Naive thymus-derived CD4-positive, alpha-beta T cell (primary cell): ENCODE measurements around the gene CCL24. TPM values are rescaled to one million over a fixed set of nuclear protein-coding genes. Genes with fewer than 3 reads are reported as not detected.
A peak's percentile ranks its signal among the peaks of the same experiment; 100 is the strongest.

Source experiments
- ATAC-seq: fragments of 150-1000 bp; cut with Tn5 transposase; 2 replicates; pipeline ENCODE4 v1.10.0; 2021; ENCODE audit warnings: mild to moderate bottlenecking, moderate library complexity
- CTCF ChIA-PET: fragments of 350-600 bp; sonication (Branson Sonifier 250); formaldehyde crosslinking; loops from one replicate; lab custom pipeline; 2021; ENCODE audit warnings: antibody characterized with exemption; lab: Charles Lee
- POLR2A ChIA-PET: fragments of 350-600 bp; sonication (Branson Sonifier 250); formaldehyde crosslinking; loops from one replicate; lab custom pipeline; 2021; ENCODE audit warnings: antibody characterized with exemption, inconsistent platforms; lab: Charles Lee
- DNase-seq, 9 donors: peaks; one replicate each; pipeline versions ENCODE4 v3.0.0 to v3.0.0-alpha.2; 2020 to 2022; ENCODE audit warnings: mixed read lengths in 1 of 9
- H3K27ac ChIP-seq: one replicate; pipeline ENCODE4 v1.7.0; 2013; ENCODE audit warnings: mild to moderate bottlenecking, low read depth, low read length, moderate library complexity
- H3K27me3 ChIP-seq, 2 donors: one replicate each; pipeline ENCODE4 v1.7.0; 2013; ENCODE audit warnings: low read length in 2 of 2, mild to moderate bottlenecking in 2 of 2, moderate library complexity in 2 of 2; ENCODE audit not compliant: control insufficient read depth in 2 of 2, insufficient read depth in 2 of 2
- H3K36me3 ChIP-seq, 3 experiments: 1 replicate in 2 of 3; 2 replicates in 1 of 3; pipeline ENCODE4 v1.7.0; 2013; ENCODE audit warnings: low read length in 3 of 3, mild to moderate bottlenecking in 3 of 3, moderate library complexity in 1 of 3; ENCODE audit not compliant: insufficient read depth in 3 of 3, control insufficient read depth in 2 of 3
- H3K4me1 ChIP-seq, 2 donors: one replicate each; pipeline ENCODE4 v1.7.0; 2013; ENCODE audit warnings: low read length in 2 of 2, mild to moderate bottlenecking in 2 of 2, moderate library complexity in 1 of 2; ENCODE audit not compliant: control insufficient read depth in 2 of 2, insufficient read depth in 2 of 2
- H3K4me3 ChIP-seq: 2 replicates; pipeline ENCODE4 v1.7.0; 2013; ENCODE audit warnings: mild to moderate bottlenecking, low read length
- H3K9me3 ChIP-seq, 3 experiments: 1 replicate in 2 of 3; 2 replicates in 1 of 3; pipeline ENCODE4 v1.7.0; 2013; ENCODE audit warnings: low read length in 3 of 3; ENCODE audit not compliant: control insufficient read depth in 2 of 3
- H3K27ac Mint-ChIP-seq, 9 donors: one replicate each; pipeline ENCODE4 v1.8.0; 2020 to 2022; ENCODE audit warnings: mixed read lengths in 9 of 9, mild to moderate bottlenecking in 8 of 9, moderate library complexity in 5 of 9, inconsistent platforms in 2 of 9
- H3K27me3 Mint-ChIP-seq, 5 donors: one replicate each; pipeline ENCODE4 v1.8.0; 2021 to 2022; ENCODE audit warnings: mixed read lengths in 5 of 5, mild to moderate bottlenecking in 1 of 5
- H3K36me3 Mint-ChIP-seq, 5 donors: one replicate each; pipeline ENCODE4 v1.8.0; 2020 to 2022; ENCODE audit warnings: mixed read lengths in 5 of 5, mild to moderate bottlenecking in 3 of 5, inconsistent platforms in 1 of 5
- H3K4me1 Mint-ChIP-seq, 7 donors: one replicate each; pipeline ENCODE4 v1.8.0; 2020 to 2022; ENCODE audit warnings: mixed read lengths in 7 of 7, mild to moderate bottlenecking in 3 of 7, inconsistent platforms in 1 of 7
- H3K4me3 Mint-ChIP-seq, 10 donors: one replicate each; pipeline ENCODE4 v1.8.0; 2020 to 2022; ENCODE audit warnings: mild to moderate bottlenecking in 10 of 10, mixed read lengths in 10 of 10, moderate library complexity in 6 of 10, inconsistent platforms in 2 of 10
- H3K9me3 Mint-ChIP-seq, 11 donors: one replicate each; pipeline ENCODE4 v1.8.0; 2020 to 2022; ENCODE audit warnings: mixed read lengths in 11 of 11, mild to moderate bottlenecking in 4 of 11, inconsistent platforms in 1 of 11, moderate library complexity in 1 of 11
- intact Hi-C, 2 donors: fragments of 100-400 bp; cut with micrococcal nuclease; formaldehyde crosslinking; loops; one replicate each; pipeline ENCODE4 v1.15.1; 2023
- polyA plus RNA-seq, 2 donors: library from polyadenylated mRNA; unstranded; fragments of 300-500 nt; fragmentation: Illumina TruSeq; gene quantifications; one replicate each; pipeline ENCODE4 v1.2.3, GENCODE V29; 2021
- total RNA-seq, 6 experiments: library from RNA in 5 of 6; stranded (reverse) in 5 of 6; gene quantifications; 1 replicate in 5 of 6; 2 replicates in 1 of 6; pipeline ENCODE4 v1.2.3 and lab custom pipeline; 2021 to 2026

Gene CCL24
- total and polyA plus RNA-seq, 7 experiments from 2014 or later: not detected

GRCh38 chr7:75823198-75823910 lies 9.7 kb upstream of the CCL24 start:
- H3K36me3 Mint-ChIP-seq: no peaks in the 10 kb centered on the region

GRCh38 chr7:75820688-75821087 lies 7.1 kb upstream of the CCL24 start:
- intact Hi-C loops: no loop called here
- ChIA-PET CTCF (no interaction called here), POLR2A (no interaction called here)
- H3K4me1 ChIP-seq: no peaks in the 10 kb centered on the region
- no peaks in the 10 kb centered on the region for H3K36me3 Mint-ChIP-seq
- no peaks in the 10 kb centered on the region for H3K27me3 ChIP-seq
- ATAC-seq (no peak), DNase-seq (no peak)
- peaks cover 0 to 7% (median 0%) of the 10 kb centered on the region in 5 donors for H3K27me3 Mint-ChIP-seq
- H3K27ac Mint-ChIP-seq: peak overlapping the region in 2 of 9 donors; percentile 10 to 63
- no peaks in the 10 kb centered on the region for H3K9me3 Mint-ChIP-seq
- H3K4me3 Mint-ChIP-seq: no peak overlapping the region
- H3K4me1 Mint-ChIP-seq: peaks cover 0 to 4% (median 0%) of the 10 kb centered on the region in 7 donors
- H3K36me3 ChIP-seq: no peaks in the 10 kb centered on the region
- no peak overlapping the region for H3K4me3 ChIP-seq
- no peak overlapping the region for H3K27ac ChIP-seq
- no peaks in the 10 kb centered on the region for H3K9me3 ChIP-seq

More at GRCh38 chr7:75823198-75823910, 9.7 kb upstream of the CCL24 start:
- Mint-ChIP-seq H3K4me3 (no peak overlapping the region), H3K4me1 (peaks cover 0 to 1% (median 0%) of the 10 kb centered on the region in 7 donors), H3K27ac (no peak overlapping the region), H3K9me3 (no peaks in the 10 kb centered on the region), H3K27me3 (peaks cover 0 to 4% (median 0%) of the 10 kb centered on the region in 5 donors)
- H3K4me1 ChIP-seq: no peaks in the 10 kb centered on the region
- no peak overlapping the region for H3K27ac ChIP-seq
- no peaks in the 10 kb centered on the region for H3K9me3 ChIP-seq
- H3K4me3 ChIP-seq: no peak overlapping the region
- ATAC-seq: no peak
- DNase-seq: no peak
- H3K36me3 ChIP-seq: no peaks in the 10 kb centered on the region
- intact Hi-C loops: no loop called here
- no peaks in the 10 kb centered on the region for H3K27me3 ChIP-seq
- POLR2A ChIA-PET: interaction anchor here (0.6 kb wide), 1 partner anchor 1257 kb away, joined by 3 read pairs; no protein-coding TSS in a partner anchor
- CTCF ChIA-PET: no interaction called here

GRCh38 chr7:75819711-75820110 lies 6.1 kb upstream of the CCL24 start:
- H3K36me3 Mint-ChIP-seq: no peaks in the 10 kb centered on the region
- ChIA-PET CTCF (no interaction called here), POLR2A (no interaction called here)
- no peak overlapping the region for H3K27ac ChIP-seq
- H3K36me3 ChIP-seq: no peaks in the 10 kb centered on the region
- no peaks in the 10 kb centered on the region for H3K27me3 ChIP-seq
- DNase-seq (no peak), ATAC-seq (peak; percentile 48)
- no peaks in the 10 kb centered on the region for H3K9me3 Mint-ChIP-seq
- no peak overlapping the region for H3K4me3 ChIP-seq
- H3K4me1 ChIP-seq: no peaks in the 10 kb centered on the region
- intact Hi-C loops: no loop called here
- peaks cover 0 to 4% (median 0%) of the 10 kb centered on the region in 7 donors for H3K4me1 Mint-ChIP-seq
- no peaks in the 10 kb centered on the region for H3K9me3 ChIP-seq
- no peak overlapping the region for H3K4me3 Mint-ChIP-seq
- H3K27me3 Mint-ChIP-seq: peaks cover 0 to 4% (median 0%) of the 10 kb centered on the region in 5 donors
- no peak overlapping the region for H3K27ac Mint-ChIP-seq

DNA sequence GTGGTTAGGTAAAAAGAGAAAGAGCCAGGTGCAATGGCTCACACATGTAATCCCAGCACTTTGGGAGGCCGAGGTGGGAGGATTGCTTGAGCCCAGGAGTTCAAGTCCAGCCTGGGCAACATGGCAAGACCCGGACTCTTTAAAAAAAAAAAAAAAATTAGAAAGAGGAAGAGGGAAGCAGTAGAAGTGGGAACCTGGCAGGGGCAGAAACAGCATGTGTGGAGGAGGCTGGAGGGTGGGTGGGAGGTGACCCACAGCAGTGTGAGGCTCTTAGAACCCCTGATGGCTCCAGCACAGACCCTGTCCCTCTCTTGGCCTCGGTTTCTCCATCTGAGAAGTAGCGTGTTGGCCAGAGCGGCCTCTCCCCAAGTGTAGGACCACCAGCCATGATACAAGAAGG lies 4.9 kb upstream of the CCL24 start:
- Mint-ChIP-seq H3K27ac (no peak overlapping the region), H3K4me3 (no peak overlapping the region), H3K9me3 (peaks cover 0 to 2% (median 0%) of the 10 kb centered on the region in 11 donors), H3K27me3 (peaks cover 0 to 10% (median 0%) of the 10 kb centered on the region in 5 donors), H3K36me3 (no peaks in the 10 kb centered on the region), H3K4me1 (peaks cover 0 to 4% (median 0%) of the 10 kb centered on the region in 7 donors)
- Histone ChIP-seq H3K36me3 (no peaks in the 10 kb centered on the region), H3K4me3 (no peak overlapping the region), H3K4me1 (no peaks in the 10 kb centered on the region), H3K27me3 (no peaks in the 10 kb centered on the region), H3K27ac (no peak overlapping the region), H3K9me3 (no peaks in the 10 kb centered on the region)
- ChIA-PET CTCF (no interaction called here), POLR2A (no interaction called here)
- DNase-seq: no peak
- no peak for ATAC-seq
- intact Hi-C loops: no loop called here

DNA sequence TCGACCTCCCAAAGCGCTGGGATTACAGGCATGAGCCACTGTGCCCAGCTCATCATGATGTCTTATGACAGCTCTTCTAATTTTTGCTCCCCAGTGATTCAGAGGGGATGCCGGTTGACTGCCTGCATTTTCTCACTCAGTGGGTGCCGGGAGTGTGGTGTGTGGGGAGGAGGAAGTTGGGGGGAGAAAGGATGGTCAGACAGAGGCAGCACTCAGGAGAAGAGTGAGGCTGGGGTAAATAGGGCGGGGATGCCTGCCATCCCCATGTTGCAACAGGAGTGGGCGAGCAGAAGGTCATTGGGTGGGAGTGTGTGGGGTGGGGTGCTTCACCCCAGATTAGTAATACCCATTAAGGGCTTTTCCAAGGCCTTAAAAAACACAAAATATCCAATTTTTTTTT lies 3.5 kb upstream of the CCL24 start:
- Mint-ChIP-seq H3K27me3 (peaks cover 0 to 10% (median 0%) of the 10 kb centered on the region in 5 donors), H3K4me1 (peaks cover 0 to 4% (median 0%) of the 10 kb centered on the region in 7 donors), H3K36me3 (no peaks in the 10 kb centered on the region), H3K4me3 (no peak overlapping the region), H3K27ac (no peak overlapping the region), H3K9me3 (peaks cover 0 to 2% (median 0%) of the 10 kb centered on the region in 11 donors)
- H3K27me3 ChIP-seq: no peaks in the 10 kb centered on the region
- H3K27ac ChIP-seq: no peak overlapping the region
- H3K4me1 ChIP-seq: no peaks in the 10 kb centered on the region
- ATAC-seq (no peak), DNase-seq (no peak)
- no peaks in the 10 kb centered on the region for H3K36me3 ChIP-seq
- CTCF ChIA-PET: no interaction called here
- intact Hi-C loops: no loop called here
- H3K9me3 ChIP-seq: no peaks in the 10 kb centered on the region
- H3K4me3 ChIP-seq: no peak overlapping the region
- POLR2A ChIA-PET: no interaction called here

DNA sequence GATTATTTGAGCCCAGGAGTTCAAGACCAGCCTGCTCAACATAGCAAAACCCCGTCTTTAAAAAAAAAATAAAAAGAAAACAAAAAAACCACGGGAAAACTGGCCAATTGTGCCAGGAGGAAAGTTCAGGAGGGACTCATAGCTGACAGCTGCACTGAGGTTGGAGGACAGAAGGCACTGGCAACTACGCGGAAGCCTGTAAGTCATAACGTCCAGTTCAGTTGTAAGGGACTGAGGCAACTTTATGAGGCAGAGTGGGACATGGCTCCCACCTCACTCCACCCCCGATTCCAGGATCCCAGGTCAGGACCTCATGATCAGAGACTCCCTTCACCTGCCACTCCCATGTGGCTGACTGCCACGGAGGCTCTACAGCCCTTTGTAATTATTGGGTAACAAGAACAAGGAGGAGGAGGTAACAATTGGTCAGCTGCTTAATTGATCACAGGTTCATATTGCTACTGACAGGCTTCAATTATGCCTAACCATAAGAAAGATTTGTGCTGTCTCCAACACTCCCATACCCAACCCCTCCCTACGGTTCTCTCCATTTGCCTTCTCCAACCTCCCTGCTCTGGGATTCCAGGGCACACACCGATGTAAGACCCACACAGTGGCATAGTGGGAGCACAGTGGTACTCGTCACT lies 1.9 kb upstream of the CCL24 start:
- CTCF ChIA-PET: no interaction called here
- intact Hi-C loops: no loop called here
- POLR2A ChIA-PET: no interaction called here

More for the DNA sequence above, 1.9 kb upstream of the CCL24 start:
- Histone ChIP-seq H3K9me3 (no peaks in the 10 kb centered on the region), H3K27me3 (no peaks in the 10 kb centered on the region), H3K27ac (no peak overlapping the region), H3K4me1 (no peaks in the 10 kb centered on the region), H3K4me3 (no peak overlapping the region), H3K36me3 (no peaks in the 10 kb centered on the region)
- Mint-ChIP-seq H3K4me3 (no peak overlapping the region), H3K27ac (no peak overlapping the region), H3K27me3 (peaks cover 0 to 10% (median 0%) of the 10 kb centered on the region in 5 donors), H3K9me3 (peaks cover 0 to 2% (median 0%) of the 10 kb centered on the region in 11 donors), H3K4me1 (peaks cover 0 to 2% (median 0%) of the 10 kb centered on the region in 7 donors), H3K36me3 (no peaks in the 10 kb centered on the region)
- DNase-seq: no peak
- ATAC-seq: no peak
